ENCODE results near the gene DTNB.
A peak's percentile ranks its signal among the peaks of the same experiment; 100 is the strongest.
"Not testable (repeated sequence)": the region's sequence is repeated elsewhere in the genome, so short reads cannot be mapped to it uniquely, and the experiment has no call there.

Gene DTNB

GRCh38 chr2:25673300-25674076, at the start of gene DTNB:
Gene DTNB, minus strand, starts transcription at chr2:25673577. Its CDS starts 20,917 bp downstream, at chr2:25652660.
- DNase-seq (ENCODE audit: low read depth in 2 of 2, low spot score in 1 of 2) = peak; percentile 50 to 62

GRCh38 chr2:25722224-25722623, 48.8 kb upstream of the DTNB start:
- no peak for DNase-seq (ENCODE audit: low read depth in 2 of 2, low spot score in 1 of 2)

GRCh38 chr2:25720575-25720974, 47.2 kb upstream of the DTNB start:
- DNase-seq (ENCODE audit: low read depth in 2 of 2, low spot score in 1 of 2) = no peak

GRCh38 chr2:25714740-25715139, 41.4 kb upstream of the DTNB start:
- DNase-seq (ENCODE audit: low read depth in 2 of 2, low spot score in 1 of 2) = no peak

GRCh38 chr2:25712455-25712854, 39.1 kb upstream of the DTNB start:
- DNase-seq (ENCODE audit: low read depth in 2 of 2, low spot score in 1 of 2) = no peak

- no peak for DNase-seq (ENCODE audit: low read depth in 2 of 2, low spot score in 1 of 2)
Observed at GRCh38 chr2:25711675-25712354, 38.4 kb upstream of the DTNB start.

- DNase-seq (ENCODE audit: low read depth in 2 of 2, low spot score in 1 of 2) = no peak
Observed at GRCh38 chr2:25710750-25711149, 37.4 kb upstream of the DTNB start.

GRCh38 chr2:25709349-25709748, 36.0 kb upstream of the DTNB start:
- DNase-seq (ENCODE audit: low read depth in 2 of 2, low spot score in 1 of 2) = no peak

GRCh38 chr2:25707927-25708590, 34.7 kb upstream of the DTNB start:
- DNase-seq (ENCODE audit: low read depth in 2 of 2, low spot score in 1 of 2) = no peak

- DNase-seq (ENCODE audit: low read depth in 2 of 2, low spot score in 1 of 2) = not testable (repeated sequence)
Observed at GRCh38 chr2:25705575-25705974, 32.2 kb upstream of the DTNB start.

GRCh38 chr2:25701801-25702200, 28.4 kb upstream of the DTNB start:
- DNase-seq (ENCODE audit: low read depth in 2 of 2, low spot score in 1 of 2) = no peak

- no peak for DNase-seq (ENCODE audit: low read depth in 2 of 2, low spot score in 1 of 2)
Observed at GRCh38 chr2:25700221-25700660, 26.9 kb upstream of the DTNB start.

GRCh38 chr2:25699216-25699615, 25.8 kb upstream of the DTNB start:
- no peak for DNase-seq (ENCODE audit: low read depth in 2 of 2, low spot score in 1 of 2)

GRCh38 chr2:25698752-25699151, 25.4 kb upstream of the DTNB start:
- DNase-seq (ENCODE audit: low read depth in 2 of 2, low spot score in 1 of 2) = no peak

- DNase-seq (ENCODE audit: low read depth in 2 of 2, low spot score in 1 of 2) = no peak
Observed at GRCh38 chr2:25697559-25698341, 24.4 kb upstream of the DTNB start.

- DNase-seq (ENCODE audit: low read depth in 2 of 2, low spot score in 1 of 2) = no peak
Observed at GRCh38 chr2:25692737-25693445, 19.5 kb upstream of the DTNB start.

- DNase-seq (ENCODE audit: low read depth in 2 of 2, low spot score in 1 of 2) = no peak
Observed at GRCh38 chr2:25692143-25692542, 18.8 kb upstream of the DTNB start.

GRCh38 chr2:25690058-25690457, 16.7 kb upstream of the DTNB start:
- DNase-seq (ENCODE audit: low read depth in 2 of 2, low spot score in 1 of 2) = no peak

GRCh38 chr2:25688236-25688635, 14.9 kb upstream of the DTNB start:
- no peak for DNase-seq (ENCODE audit: low read depth in 2 of 2, low spot score in 1 of 2)

GRCh38 chr2:25685741-25686140, 12.4 kb upstream of the DTNB start:
- DNase-seq (ENCODE audit: low read depth in 2 of 2, low spot score in 1 of 2) = no peak
